GM21786 (cell line): ENCODE measurements around the gene SHISA7.
"Not testable (repeated sequence)": the region's sequence is repeated elsewhere in the genome, so short reads cannot be mapped to it uniquely, and the experiment has no call there.

Experiments used
- ATAC-seq: cut with Tn5 transposase; IDR thresholded peaks from one replicate; pipeline ENCODE4 v1.9.1; 2021; ENCODE audit not compliant: unreplicated experiment

Gene SHISA7

GRCh38 chr19:55448175-55448490 lies 5.0 kb upstream of the SHISA7 start:
- ATAC-seq = not testable (repeated sequence)

GRCh38 chr19:55447421-55448174 lies 4.5 kb upstream of the SHISA7 start:
- ATAC-seq = no peak

- ATAC-seq = no peak
Measured at GRCh38 chr19:55446060-55446459, 3.0 kb upstream of the SHISA7 start.

GRCh38 chr19:55444646-55445045 lies 1.5 kb upstream of the SHISA7 start:
- ATAC-seq = no peak

GRCh38 chr19:55443824-55444480 lies 852 bp upstream of the SHISA7 start:
- ATAC-seq = no peak

GRCh38 chr19:55442372-55442961 lies 633 bp downstream of the SHISA7 start:
- ATAC-seq = no peak

- ATAC-seq = no peak
Measured at GRCh38 chr19:55441692-55442321, 1.3 kb downstream of the SHISA7 start.

- no peak for ATAC-seq
Measured at GRCh38 chr19:55441319-55441691, 1.8 kb downstream of the SHISA7 start.

GRCh38 chr19:55440411-55441105 lies 2.5 kb downstream of the SHISA7 start:
- ATAC-seq = no peak

GRCh38 chr19:55439052-55439451 lies 4.0 kb downstream of the SHISA7 start:
- ATAC-seq = no peak

- no peak for ATAC-seq
Measured at GRCh38 chr19:55437410-55437809, 5.7 kb downstream of the SHISA7 start.

- ATAC-seq = no peak
Measured at GRCh38 chr19:55436847-55437246, 6.3 kb downstream of the SHISA7 start.

- no peak for ATAC-seq
Measured at GRCh38 chr19:55435020-55435419, 8.1 kb downstream of the SHISA7 start.

- no peak for ATAC-seq
Measured at GRCh38 chr19:55434356-55434919, 8.7 kb downstream of the SHISA7 start.

- ATAC-seq = no peak
Measured at GRCh38 chr19:55433292-55433691, 9.8 kb downstream of the SHISA7 start.

GRCh38 chr19:55432241-55432959 lies 10.7 kb downstream of the SHISA7 start:
- ATAC-seq = no peak

- no peak for ATAC-seq
Measured at GRCh38 chr19:55431183-55431582, 11.9 kb downstream of the SHISA7 start.

GRCh38 chr19:55426042-55426441 lies 17.1 kb downstream of the SHISA7 start:
- no peak for ATAC-seq

- ATAC-seq = no peak
Measured at GRCh38 chr19:55424518-55424917, 18.6 kb downstream of the SHISA7 start.

- ATAC-seq = no peak
Measured at GRCh38 chr19:55423225-55424005, 19.7 kb downstream of the SHISA7 start.
